ENCODE results near the gene FLNC. TPM values are rescaled to one million over a fixed set of nuclear protein-coding genes. Genes with fewer than 3 reads are reported as not detected.

Gene FLNC
- total and polyA plus RNA-seq, 10 donors, result 0.21 to 1.8 (median 0.66) TPM

- TF ChIP-seq POLR2A (IDR thresholded peaks at IDR 0.05) (no peak), POLR2AphosphoS5 (IDR thresholded peaks at IDR 0.05) (no peak)
- TF ChIP-seq, protein P1, sequence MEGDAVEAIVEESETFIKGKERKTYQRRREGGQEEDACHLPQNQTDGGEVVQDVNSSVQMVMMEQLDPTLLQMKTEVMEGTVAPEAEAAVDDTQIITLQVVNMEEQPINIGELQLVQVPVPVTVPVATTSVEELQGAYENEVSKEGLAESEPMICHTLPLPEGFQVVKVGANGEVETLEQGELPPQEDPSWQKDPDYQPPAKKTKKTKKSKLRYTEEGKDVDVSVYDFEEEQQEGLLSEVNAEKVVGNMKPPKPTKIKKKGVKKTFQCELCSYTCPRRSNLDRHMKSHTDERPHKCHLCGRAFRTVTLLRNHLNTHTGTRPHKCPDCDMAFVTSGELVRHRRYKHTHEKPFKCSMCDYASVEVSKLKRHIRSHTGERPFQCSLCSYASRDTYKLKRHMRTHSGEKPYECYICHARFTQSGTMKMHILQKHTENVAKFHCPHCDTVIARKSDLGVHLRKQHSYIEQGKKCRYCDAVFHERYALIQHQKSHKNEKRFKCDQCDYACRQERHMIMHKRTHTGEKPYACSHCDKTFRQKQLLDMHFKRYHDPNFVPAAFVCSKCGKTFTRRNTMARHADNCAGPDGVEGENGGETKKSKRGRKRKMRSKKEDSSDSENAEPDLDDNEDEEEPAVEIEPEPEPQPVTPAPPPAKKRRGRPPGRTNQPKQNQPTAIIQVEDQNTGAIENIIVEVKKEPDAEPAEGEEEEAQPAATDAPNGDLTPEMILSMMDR (IDR thresholded peaks at IDR 0.05 in 8 of 11, conservative IDR thresholded peaks at IDR 0.05 in 3 of 11), result peak; percentile 53 to 79 (median 65)
- intact Hi-C loops (cut with DNase I; ENCODE audit: low total_unique reads), result loop anchor here (5.0 kb wide), 1 partner anchor 188 kb away; no protein-coding TSS in a partner anchor
- WGBS, 5 donors, result 29 to 39% (median 34%) methylated on average over 7 to 8 of the region's 8 CpGs
These were observed 74.4 kb downstream of the FLNC start for GRCh38 chr7:128904381-128905197.

GRCh38 chr7:128906001-128906765 is 76.0 kb downstream of the FLNC start:
- peaks cover 0 to 29% (median 6%) of the 10 kb centered on the region in 6 donors for H3K4me1 ChIP-seq
- no peak overlapping the region for H3K27ac ChIP-seq
- 74 to 90% (median 84%) methylated on average over 4 to 5 of the region's 5 CpGs for WGBS, 5 donors
- H3K4me3 ChIP-seq, result no peak overlapping the region
- TF ChIP-seq POLR2A (IDR thresholded peaks at IDR 0.05) (no peak), POLR2AphosphoS5 (IDR thresholded peaks at IDR 0.05) (no peak)
- TF ChIP-seq, protein P1 (IDR thresholded peaks at IDR 0.05 in 8 of 11, conservative IDR thresholded peaks at IDR 0.05 in 3 of 11), result no peak
- H3K9me3 ChIP-seq, result no peaks in the 10 kb centered on the region
- peaks cover 0 to 62% (median 21%) of the 10 kb centered on the region in 7 donors for H3K27me3 ChIP-seq (replicated peaks in 1 of 7)
- intact Hi-C loops (cut with DNase I; ENCODE audit: low total_unique reads), result no loop called here
- DNase-seq, result peak; percentile 33
- H3K36me3 ChIP-seq, result no peaks in the 10 kb centered on the region

More at GRCh38 chr7:128904381-128905197, 74.4 kb downstream of the FLNC start:
- Histone ChIP-seq H3K4me3 (no peak overlapping the region), H3K36me3 (no peaks in the 10 kb centered on the region), H3K9me3 (peaks cover 0 to 9% (median 6%) of the 10 kb centered on the region in 8 donors), H3K27me3 (replicated peaks in 1 of 7) (peaks cover 0 to 46% (median 6%) of the 10 kb centered on the region in 7 donors), H3K27ac (no peak overlapping the region), H3K4me1 (peaks cover 0 to 13% (median 1%) of the 10 kb centered on the region in 6 donors)
- DNase-seq, result peak; percentile 69

- Histone ChIP-seq H3K27me3 (replicated peaks in 1 of 7) (peaks cover 0 to 70% (median 21%) of the 10 kb centered on the region in 7 donors), H3K36me3 (no peaks in the 10 kb centered on the region), H3K4me3 (no peak overlapping the region), H3K4me1 (peaks cover 0 to 29% (median 6%) of the 10 kb centered on the region in 6 donors), H3K9me3 (no peaks in the 10 kb centered on the region), H3K27ac (no peak overlapping the region)
- 81 to 89% (median 87%) methylated on average over 15 to 19 of the region's 19 CpGs for WGBS, 5 donors
- TF ChIP-seq POLR2AphosphoS5 (IDR thresholded peaks at IDR 0.05) (no peak), POLR2A (IDR thresholded peaks at IDR 0.05) (no peak)
- TF ChIP-seq, protein P1 (IDR thresholded peaks at IDR 0.05 in 8 of 11, conservative IDR thresholded peaks at IDR 0.05 in 3 of 11), result no peak
- DNase-seq, result peak; percentile 57
- intact Hi-C loops (cut with DNase I; ENCODE audit: low total_unique reads), result no loop called here
These were observed 76.8 kb downstream of the FLNC start for GRCh38 chr7:128906766-128907559.

Other genes starting within 250 kb of the FLNC start
- 1 to 10 TPM in 6 of 7 donors, under 1 TPM in 1; 0.79 to 7.1 (median 3.4) TPM for gene GARIN1A, start 158.1 kb upstream of the FLNC start, total RNA-seq
- gene GARIN1A, start 158.1 kb upstream of the FLNC start, polyA plus RNA-seq, result 1 to 10 TPM in 2 of 3 donors, under 1 TPM in 1; 0.70 to 1.8 (median 1.5) TPM
- 10 to 100 TPM; 50.4 to 98.8 (median 60.8) TPM for gene CALU, start 91.0 kb upstream of the FLNC start, total RNA-seq
- 10 to 100 TPM in 2 of 3 donors, 1 to 10 TPM in 1; 7.9 to 15.6 (median 13.6) TPM for gene CALU, start 91.0 kb upstream of the FLNC start, polyA plus RNA-seq
- gene OPN1SW, start 54.6 kb upstream of the FLNC start, total RNA-seq, result not detected
- gene OPN1SW, start 54.6 kb upstream of the FLNC start, polyA plus RNA-seq, result not detected
- 1 to 10 TPM; 4.0 to 9.8 (median 5.5) TPM for gene CCDC136, start 38.4 kb upstream of the FLNC start, total RNA-seq
- gene CCDC136, start 38.4 kb upstream of the FLNC start, polyA plus RNA-seq, result 1 to 10 TPM in 2 of 3 donors, under 1 TPM in 1; 0.77 to 2.2 (median 1.7) TPM
- gene ATP6V1F, start 32.5 kb downstream of the FLNC start, total RNA-seq, result 10 to 100 TPM; 78.3 to 95.5 (median 84.5) TPM
- 100 to 1,000 TPM; 205 to 285 (median 262) TPM for gene ATP6V1F, start 32.5 kb downstream of the FLNC start, polyA plus RNA-seq
- gene KCP, start 80.3 kb downstream of the FLNC start, total RNA-seq, result under 1 TPM; 0.14 to 0.89 (median 0.72) TPM
- 1 to 10 TPM in 1 of 3 donors, under 1 TPM in 2; 0.06 to 2.1 (median 0.35) TPM for gene KCP, start 80.3 kb downstream of the FLNC start, polyA plus RNA-seq
- 10 to 100 TPM; 34.7 to 56.3 (median 48.2) TPM for gene IRF5, start 107.5 kb downstream of the FLNC start, total RNA-seq
- gene IRF5, start 107.5 kb downstream of the FLNC start, polyA plus RNA-seq, result 10 to 100 TPM; 26.2 to 41.8 (median 41.5) TPM
- gene TNPO3, start 224.7 kb downstream of the FLNC start, total RNA-seq, result 10 to 100 TPM; 32.6 to 49.0 (median 39.6) TPM
- gene TNPO3, start 224.7 kb downstream of the FLNC start, polyA plus RNA-seq, result 10 to 100 TPM; 11.2 to 14.3 (median 13.1) TPM